Stimulated activated naive B cell treated with anti-CD40 and anti-IgM and Interleukin-4, amounts not matched to agents 10 μg/mL and 1 μg/mL and 100 μg/mL, for 72 hours (primary cell): ENCODE data around the gene C9orf50.
"Not testable (repeated sequence)": the region's sequence is repeated elsewhere in the genome, so short reads cannot be mapped to it uniquely, and the experiment has no call there.

Source experiments
- ATAC-seq, 2 donors: fragments of 150-1000 bp; cut with Tn5 transposase; replicated peaks; 2 replicates each; pipeline ENCODE4 v1.10.0; 2021; ENCODE audit warnings: moderate library complexity in 1 of 2
- DNase-seq: peaks from one replicate; pipeline ENCODE4 v3.0.0; 2021
- H3K27ac Mint-ChIP-seq: one replicate; pipeline ENCODE4 v1.8.0; 2022; ENCODE audit warnings: mild to moderate bottlenecking, mixed read lengths
- H3K27me3 Mint-ChIP-seq, 2 donors: one replicate each; pipeline ENCODE4 v1.8.0; 2022; ENCODE audit warnings: mixed read lengths in 2 of 2
- H3K36me3 Mint-ChIP-seq, 2 donors: one replicate each; pipeline ENCODE4 v1.8.0; 2022; ENCODE audit warnings: mixed read lengths in 2 of 2, mild to moderate bottlenecking in 1 of 2
- H3K4me1 Mint-ChIP-seq, 2 donors: one replicate each; pipeline ENCODE4 v1.8.0; 2022; ENCODE audit warnings: mixed read lengths in 2 of 2, mild to moderate bottlenecking in 1 of 2
- H3K4me3 Mint-ChIP-seq, 2 donors: one replicate each; pipeline ENCODE4 v1.8.0; 2022; ENCODE audit warnings: mild to moderate bottlenecking in 2 of 2, mixed read lengths in 2 of 2, moderate library complexity in 1 of 2
- H3K9me3 Mint-ChIP-seq, 2 donors: one replicate each; pipeline ENCODE4 v1.8.0; 2022; ENCODE audit warnings: mixed read lengths in 2 of 2, mild to moderate bottlenecking in 1 of 2

C9orf50 gene

GRCh38 chr9:129606161-129607026 lies 14.5 kb downstream of the C9orf50 start:
- no peaks in the 10 kb centered on the region for H3K36me3 Mint-ChIP-seq
- H3K27me3 Mint-ChIP-seq = peaks cover 6 to 12% of the 10 kb centered on the region in 2 donors
- no peak overlapping the region for H3K4me3 Mint-ChIP-seq
- ATAC-seq = no peak
- no peaks in the 10 kb centered on the region for H3K9me3 Mint-ChIP-seq
- no peak for DNase-seq
- H3K27ac Mint-ChIP-seq = no peak overlapping the region
- peaks cover 32 to 56% of the 10 kb centered on the region in 2 donors for H3K4me1 Mint-ChIP-seq

- no peak for ATAC-seq
- DNase-seq = no peak
- H3K27me3 Mint-ChIP-seq = peaks cover 12 to 25% of the 10 kb centered on the region in 2 donors
- no peaks in the 10 kb centered on the region for H3K36me3 Mint-ChIP-seq
- H3K9me3 Mint-ChIP-seq = no peaks in the 10 kb centered on the region
- H3K27ac Mint-ChIP-seq = no peak overlapping the region
- H3K4me3 Mint-ChIP-seq = no peak overlapping the region
- H3K4me1 Mint-ChIP-seq = peaks cover 26 to 42% of the 10 kb centered on the region in 2 donors
Observed at GRCh38 chr9:129604766-129605163, 16.1 kb downstream of the C9orf50 start.

GRCh38 chr9:129604056-129604765 lies 16.7 kb downstream of the C9orf50 start:
- no peak overlapping the region for H3K4me3 Mint-ChIP-seq
- H3K36me3 Mint-ChIP-seq = no peaks in the 10 kb centered on the region
- H3K4me1 Mint-ChIP-seq = peaks cover 24 to 38% of the 10 kb centered on the region in 2 donors
- peaks cover 16 to 25% of the 10 kb centered on the region in 2 donors for H3K27me3 Mint-ChIP-seq
- ATAC-seq = no peak
- no peak for DNase-seq
- H3K9me3 Mint-ChIP-seq = no peaks in the 10 kb centered on the region
- H3K27ac Mint-ChIP-seq = no peak overlapping the region

GRCh38 chr9:129602598-129603415 lies 18.1 kb downstream of the C9orf50 start:
- no peak overlapping the region for H3K4me3 Mint-ChIP-seq
- no peak overlapping the region for H3K27ac Mint-ChIP-seq
- no peaks in the 10 kb centered on the region for H3K9me3 Mint-ChIP-seq
- H3K27me3 Mint-ChIP-seq = peaks cover 28 to 38% of the 10 kb centered on the region in 2 donors
- ATAC-seq = peak; percentile 38 to 46
- H3K4me1 Mint-ChIP-seq = peaks cover 26 to 35% of the 10 kb centered on the region in 2 donors
- DNase-seq = no peak
- peaks cover 0 to 4% of the 10 kb centered on the region in 2 donors for H3K36me3 Mint-ChIP-seq

- Mint-ChIP-seq H3K27ac (no peak overlapping the region), H3K36me3 (peaks cover 0 to 4% of the 10 kb centered on the region in 2 donors), H3K27me3 (peaks cover 36 to 48% of the 10 kb centered on the region in 2 donors), H3K4me1 (peaks cover 19 to 32% of the 10 kb centered on the region in 2 donors), H3K9me3 (no peaks in the 10 kb centered on the region), H3K4me3 (no peak overlapping the region)
- DNase-seq = no peak
- ATAC-seq = no peak
Observed at GRCh38 chr9:129601082-129601674, 19.7 kb downstream of the C9orf50 start.

GRCh38 chr9:129598089-129598596 lies 22.8 kb downstream of the C9orf50 start:
- peak; percentile 45 for ATAC-seq
- DNase-seq = no peak
- Mint-ChIP-seq H3K36me3 (peaks cover 0 to 4% of the 10 kb centered on the region in 2 donors), H3K9me3 (no peaks in the 10 kb centered on the region), H3K27ac (no peak overlapping the region), H3K27me3 (peaks cover 54 to 78% of the 10 kb centered on the region in 2 donors), H3K4me1 (peaks cover 24 to 43% of the 10 kb centered on the region in 2 donors), H3K4me3 (peak overlapping the region in 1 of 2 donors; percentile 39)

- H3K4me1 Mint-ChIP-seq = peaks cover 18 to 41% of the 10 kb centered on the region in 2 donors
- H3K27ac Mint-ChIP-seq = no peak overlapping the region
- H3K27me3 Mint-ChIP-seq = peaks cover 54 to 75% of the 10 kb centered on the region in 2 donors
- peak overlapping the region in 1 of 2 donors; percentile 39 for H3K4me3 Mint-ChIP-seq
- no peaks in the 10 kb centered on the region for H3K9me3 Mint-ChIP-seq
- peaks cover 0 to 4% of the 10 kb centered on the region in 2 donors for H3K36me3 Mint-ChIP-seq
- no peak for DNase-seq
- peak; percentile 47 to 48 for ATAC-seq
Observed at GRCh38 chr9:129597355-129598088, 23.4 kb downstream of the C9orf50 start.

- Mint-ChIP-seq H3K36me3 (peaks cover 0 to 4% of the 10 kb centered on the region in 2 donors), H3K4me1 (peaks cover 15 to 35% of the 10 kb centered on the region in 2 donors), H3K4me3 (peak overlapping the region; percentile 38 to 47), H3K9me3 (no peaks in the 10 kb centered on the region), H3K27me3 (peaks cover 53 to 75% of the 10 kb centered on the region in 2 donors), H3K27ac (no peak overlapping the region)
- DNase-seq (no peak), ATAC-seq (peak in 1 of 2 donors; percentile 26)
Observed at GRCh38 chr9:129596541-129597331, 24.2 kb downstream of the C9orf50 start.

GRCh38 chr9:129595903-129596540 lies 24.9 kb downstream of the C9orf50 start:
- Mint-ChIP-seq H3K4me3 (peak overlapping the region; percentile 38 to 47), H3K9me3 (no peaks in the 10 kb centered on the region), H3K27me3 (peaks cover 50 to 72% of the 10 kb centered on the region in 2 donors), H3K4me1 (peaks cover 15 to 35% of the 10 kb centered on the region in 2 donors), H3K36me3 (peaks cover 0 to 4% of the 10 kb centered on the region in 2 donors), H3K27ac (peak overlapping the region; percentile 90)
- DNase-seq = no peak
- peak; percentile 54 to 63 for ATAC-seq

GRCh38 chr9:129595311-129595741 lies 25.6 kb downstream of the C9orf50 start:
- peaks cover 15 to 35% of the 10 kb centered on the region in 2 donors for H3K4me1 Mint-ChIP-seq
- H3K4me3 Mint-ChIP-seq = no peak overlapping the region

GRCh38 chr9:129594632-129595031 lies 26.3 kb downstream of the C9orf50 start:
- H3K27ac Mint-ChIP-seq = no peak overlapping the region
- DNase-seq (no peak), ATAC-seq (no peak)
- peaks cover 0 to 4% of the 10 kb centered on the region in 2 donors for H3K36me3 Mint-ChIP-seq
- peaks cover 15 to 35% of the 10 kb centered on the region in 2 donors for H3K4me1 Mint-ChIP-seq
- no peaks in the 10 kb centered on the region for H3K9me3 Mint-ChIP-seq
- peaks cover 57 to 73% of the 10 kb centered on the region in 2 donors for H3K27me3 Mint-ChIP-seq
- H3K4me3 Mint-ChIP-seq = no peak overlapping the region

More at GRCh38 chr9:129595311-129595741, 25.6 kb downstream of the C9orf50 start:
- H3K27me3 Mint-ChIP-seq = peaks cover 53 to 71% of the 10 kb centered on the region in 2 donors
- peaks cover 0 to 4% of the 10 kb centered on the region in 2 donors for H3K36me3 Mint-ChIP-seq
- DNase-seq (no peak), ATAC-seq (no peak)
- no peak overlapping the region for H3K27ac Mint-ChIP-seq
- H3K9me3 Mint-ChIP-seq = no peaks in the 10 kb centered on the region

- not testable (repeated sequence) for H3K9me3 Mint-ChIP-seq, H3K27ac Mint-ChIP-seq, H3K4me3 Mint-ChIP-seq, DNase-seq, ATAC-seq, H3K36me3 Mint-ChIP-seq
- Mint-ChIP-seq H3K4me1 (peaks cover 8 to 26% of the 10 kb centered on the region in 2 donors), H3K27me3 (peaks cover 47 to 73% of the 10 kb centered on the region in 2 donors)
Observed at GRCh38 chr9:129592790-129593189, 28.1 kb downstream of the C9orf50 start.
